B cell (primary cell): Measurements from ENCODE around the gene NDUFA8. TPM values are rescaled to one million over a fixed set of nuclear protein-coding genes. Genes with fewer than 3 reads are reported as not detected.

ENCODE experiments used
- ATAC-seq: fragments of 200-7000 bp; cut with Tn5 transposase; one replicate; pipeline ENCODE4 v1.10.0; 2021; ENCODE audit warnings: low read depth, mild to moderate bottlenecking, moderate number of reproducible peaks, moderate library complexity
- CTCF ChIA-PET: fragments of 350-600 bp; sonication (Branson Sonifier 250); formaldehyde crosslinking; loops from one replicate; lab custom pipeline; 2021; ENCODE audit warnings: antibody characterized with exemption, inconsistent platforms; lab: Charles Lee
- POLR2A ChIA-PET: fragments of 350-600 bp; sonication (Branson Sonifier 250); formaldehyde crosslinking; loops from one replicate; lab custom pipeline; 2021; ENCODE audit warnings: antibody characterized with exemption; lab: Charles Lee
- DNase-seq: peaks from one replicate; pipeline ENCODE4 v3.0.0; 2013
- H2AFZ ChIP-seq: 2 replicates; pipeline ENCODE4 v1.6.1; 2012; ENCODE audit warnings: mild to moderate bottlenecking, low read depth, low read length; ENCODE audit not compliant: insufficient read depth, poor library complexity, severe bottlenecking
- H3K27ac ChIP-seq, 2 donors: 1 replicate in 1 of 2; 2 replicates in 1 of 2; pipeline ENCODE4 v1.5.1; 2012 to 2013; ENCODE audit warnings: low read length in 2 of 2, mild to moderate bottlenecking in 2 of 2, moderate library complexity in 1 of 2
- H3K27me3 ChIP-seq, 4 experiments: fragments of 200-600 bp in 1 of 4; sonication (generic) in 1 of 4; replicated peaks in 1 of 4; 1 replicate in 2 of 4; 2 replicates in 2 of 4; pipeline versions ENCODE4 v1.6.1 to v1.7.0; 2013 to 2016; ENCODE audit warnings: low read length in 3 of 4, mild to moderate bottlenecking in 2 of 4, mixed read lengths in 1 of 4, moderate library complexity in 1 of 4; ENCODE audit not compliant: insufficient read depth in 4 of 4, control insufficient read depth in 3 of 4; ENCODE audit errors: control extremely low read depth in 1 of 4
- H3K36me3 ChIP-seq, 2 experiments: replicated peaks in 1 of 2; 1 replicate in 1 of 2; 2 replicates in 1 of 2; pipeline versions ENCODE4 v1.6.1 to v1.7.1; 2013; ENCODE audit warnings: low read length in 1 of 2; ENCODE audit not compliant: insufficient read depth in 2 of 2, control insufficient read depth in 1 of 2; ENCODE audit errors: control extremely low read depth in 1 of 2, extremely low read depth in 1 of 2
- H3K4me1 ChIP-seq, 2 donors: fragments of 200-600 bp in 1 of 2; sonication (generic) in 1 of 2; 1 replicate in 1 of 2; 2 replicates in 1 of 2; pipeline versions ENCODE4 v1.5.1 to v1.6.1; 2013 to 2017; ENCODE audit warnings: low read length in 2 of 2; ENCODE audit not compliant: control insufficient read depth in 2 of 2, insufficient read depth in 2 of 2
- H3K4me2 ChIP-seq: replicated peaks from 2 replicates; pipeline ENCODE3; 2012; ENCODE audit warnings: mild to moderate bottlenecking, low read depth, low read length; ENCODE audit not compliant: poor library complexity, severe bottlenecking
- H3K4me3 ChIP-seq, 5 experiments: fragments of 200-600 bp in 1 of 5; sonication (generic) in 1 of 5; 1 replicate in 3 of 5; 2 replicates in 2 of 5; pipeline versions ENCODE4 v1.5.1 to v1.7.0; 2011 to 2016; ENCODE audit warnings: low read length in 4 of 5, mild to moderate bottlenecking in 4 of 5, low read depth in 2 of 5, control low read depth in 1 of 5, moderate library complexity in 1 of 5; ENCODE audit not compliant: insufficient read depth in 1 of 5; ENCODE audit errors: control extremely low read depth in 1 of 5, extremely low read depth in 1 of 5
- H3K79me2 ChIP-seq: fragments of 200-600 bp; sonication (generic); one replicate; pipeline ENCODE4 v1.6.0; 2016; ENCODE audit warnings: low read length; ENCODE audit not compliant: control insufficient read depth, insufficient read depth
- H3K9ac ChIP-seq: fragments of 200-600 bp; sonication (generic); 2 replicates; pipeline ENCODE4 v1.6.1; 2017; ENCODE audit warnings: mild to moderate bottlenecking, low read length, moderate library complexity
- H3K9me3 ChIP-seq, 3 donors: one replicate each; pipeline versions ENCODE4 v1.6.1 to v1.7.1; 2013; ENCODE audit warnings: low read length in 2 of 3; ENCODE audit not compliant: control insufficient read depth in 2 of 3, insufficient read depth in 1 of 3; ENCODE audit errors: control extremely low read depth in 1 of 3
- H4K20me1 ChIP-seq: 2 replicates; pipeline ENCODE4 v1.6.0; 2012; ENCODE audit warnings: mild to moderate bottlenecking, low read length; ENCODE audit not compliant: insufficient read depth, control insufficient read depth, poor library complexity, severe bottlenecking
- H3K27ac Mint-ChIP-seq: one replicate; pipeline ENCODE4 v1.8.0; 2021; ENCODE audit warnings: mixed read lengths
- H3K27me3 Mint-ChIP-seq: one replicate; pipeline ENCODE4 v1.8.0; 2021; ENCODE audit warnings: mixed read lengths
- H3K4me1 Mint-ChIP-seq: one replicate; pipeline ENCODE4 v1.8.0; 2021; ENCODE audit warnings: mixed read lengths
- H3K4me3 Mint-ChIP-seq: one replicate; pipeline ENCODE4 v1.8.0; 2021; ENCODE audit warnings: mixed read lengths
- H3K9me3 Mint-ChIP-seq: one replicate; pipeline ENCODE4 v1.8.0; 2022; ENCODE audit warnings: mixed read lengths; ENCODE audit not compliant: insufficient read depth
- CTCF ChIP-seq: fragments of 200-600 bp; IDR thresholded peaks from one replicate; pipeline ENCODE4 v1.8.0; 2022; ENCODE audit warnings: antibody characterized with exemption, mild to moderate bottlenecking
- EZH2 ChIP-seq: IDR thresholded peaks from 2 replicates; pipeline ENCODE4 v1.6.1; 2012; ENCODE audit warnings: borderline replicate concordance, low read depth, mild to moderate bottlenecking, moderate library complexity, low read length; ENCODE audit not compliant: insufficient read depth, poor library complexity, severe bottlenecking
- WGBS: methylation state at CpG from one replicate; pipeline ENCODE4 v1.1.5; 2013; ENCODE audit warnings: missing lambda C conversion rate; ENCODE audit not compliant: insufficient coverage; 5-methylcytosine and 5-hydroxymethylcytosine counted together
- intact Hi-C: fragments of 100-400 bp; cut with micrococcal nuclease; formaldehyde crosslinking; loops from one replicate; pipeline ENCODE4 v1.10.0; 2022
- polyA plus RNA-seq: library from polyadenylated mRNA; depleted of rRNA; stranded (reverse); fragments of >200 nt; gene quantifications from 2 replicates; pipeline ENCODE4 v1.2.3, GENCODE V29; 2012
- total RNA-seq, 2 donors: library from RNA; stranded (reverse); fragments of 120-200 nt in 1 of 2; gene quantifications; 1 replicate in 1 of 2; 2 replicates in 1 of 2; pipeline versions ENCODE4 v1.2.3 to v1.2.4, GENCODE V29; 2013 to 2022

The NDUFA8 gene
- total and polyA plus RNA-seq, 2 donors (not counting 1 experiment from before 2014, with no cell fraction given) = 10.6 to 15.7 TPM

GRCh38 chr9:122125509-122126330 lies 33.9 kb downstream of the NDUFA8 start:
- Histone ChIP-seq H3K36me3 (no peaks in the 10 kb centered on the region), H3K9me3 (peaks cover 0 to 6% (median 0%) of the 10 kb centered on the region in 3 donors), H4K20me1 (no peaks in the 10 kb centered on the region), H3K4me2 (peak overlapping the region; percentile 62), H3K4me1 (peaks cover 17 to 26% of the 10 kb centered on the region in 2 donors), H3K27ac (no peak overlapping the region), H2AFZ (peak overlapping the region; percentile 54), H3K4me3 (no peak overlapping the region), H3K27me3 (peaks cover 0 to 40% (median 22%) of the 10 kb centered on the region in 4 experiments), H3K9ac (no peak overlapping the region), H3K79me2 (no peaks in the 10 kb centered on the region)
- DNase-seq = peak; percentile 31
- 76% methylated on average over 20 of the region's 21 CpGs for WGBS
- no peak overlapping the region for H3K27ac Mint-ChIP-seq
- POLR2A ChIA-PET = interaction anchor here (1.8 kb wide), 1 partner anchor 225 kb away, joined by 5 read pairs; no protein-coding TSS in a partner anchor
- intact Hi-C loops = loop anchor here (1.0 to 10.0 kb wide), 3 partner anchors 328 to 1259 kb away; no protein-coding TSS in a partner anchor
- H3K4me3 Mint-ChIP-seq = no peak overlapping the region
- ATAC-seq = no peak
- H3K9me3 Mint-ChIP-seq = no peaks in the 10 kb centered on the region
- H3K27me3 Mint-ChIP-seq = peaks cover 61% of the 10 kb centered on the region
- CTCF ChIA-PET = interaction anchor here (0.8 to 15.1 kb wide), 28 partner anchors 9 to 686 kb away, joined by 3 to 323 read pairs (median 6); partner anchors contain the start of gene PTGS1
- TF ChIP-seq EZH2 (no peak), CTCF (peak; percentile 51)
- peaks cover 13% of the 10 kb centered on the region for H3K4me1 Mint-ChIP-seq

- peak overlapping the region; percentile 36 for H3K4me3 Mint-ChIP-seq
- 0% methylated on average over 8 of the region's 8 CpGs for WGBS
- ATAC-seq (peak; percentile 83), DNase-seq (peak; percentile 83)
- H3K9me3 ChIP-seq = peaks cover 0 to 6% (median 0%) of the 10 kb centered on the region in 3 donors
- H3K27ac Mint-ChIP-seq = no peak overlapping the region
- peaks cover 0 to 40% (median 22%) of the 10 kb centered on the region in 4 experiments for H3K27me3 ChIP-seq
- H3K4me1 Mint-ChIP-seq = peaks cover 13% of the 10 kb centered on the region
- no peak overlapping the region for H3K4me2 ChIP-seq
- H3K36me3 ChIP-seq = no peaks in the 10 kb centered on the region
- H3K9me3 Mint-ChIP-seq = no peaks in the 10 kb centered on the region
- H3K27ac ChIP-seq = no peak overlapping the region
- intact Hi-C loops = loop anchor here (1.0 to 10.0 kb wide), 3 partner anchors 328 to 1260 kb away; no protein-coding TSS in a partner anchor
- peak overlapping the region; percentile 54 for H2AFZ ChIP-seq
- ChIA-PET CTCF (interaction anchor here (0.6 to 15.1 kb wide), 33 partner anchors 9 to 686 kb away, joined by 3 to 323 read pairs (median 6); partner anchors contain the start of gene PTGS1), POLR2A (interaction anchor here (1.8 kb wide), 1 partner anchor 225 kb away, joined by 5 read pairs; no protein-coding TSS in a partner anchor)
- no peaks in the 10 kb centered on the region for H3K79me2 ChIP-seq
- H3K9ac ChIP-seq = no peak overlapping the region
- no peak overlapping the region for H3K4me3 ChIP-seq
- H4K20me1 ChIP-seq = no peaks in the 10 kb centered on the region
- H3K27me3 Mint-ChIP-seq = peaks cover 57% of the 10 kb centered on the region
- TF ChIP-seq EZH2 = no peak
- peak; percentile 92 for TF ChIP-seq CTCF
- peaks cover 17 to 26% of the 10 kb centered on the region in 2 donors for H3K4me1 ChIP-seq
These were observed 34.4 kb downstream of the NDUFA8 start for GRCh38 chr9:122125158-122125508.
